PC-9 (cell line): ENCODE measurements around the gene PRXL2B.

Experiments used
- EZH2 ChIP-seq: fragments of 200-600 bp; sonication (generic); IDR thresholded peaks from 2 replicates; pipeline ENCODE4 v1.8.0; 2017; ENCODE audit warnings: antibody characterized with exemption, low read depth
- TF ChIP-seq, protein P1 (sequence below): fragments of 200-600 bp; sonication (generic); conservative IDR thresholded peaks from 2 replicates; pipeline ENCODE4 v1.6.1; 2017; ENCODE audit warnings: mixed run types, antibody characterized with exemption, mild to moderate bottlenecking, moderate library complexity

DNA sequence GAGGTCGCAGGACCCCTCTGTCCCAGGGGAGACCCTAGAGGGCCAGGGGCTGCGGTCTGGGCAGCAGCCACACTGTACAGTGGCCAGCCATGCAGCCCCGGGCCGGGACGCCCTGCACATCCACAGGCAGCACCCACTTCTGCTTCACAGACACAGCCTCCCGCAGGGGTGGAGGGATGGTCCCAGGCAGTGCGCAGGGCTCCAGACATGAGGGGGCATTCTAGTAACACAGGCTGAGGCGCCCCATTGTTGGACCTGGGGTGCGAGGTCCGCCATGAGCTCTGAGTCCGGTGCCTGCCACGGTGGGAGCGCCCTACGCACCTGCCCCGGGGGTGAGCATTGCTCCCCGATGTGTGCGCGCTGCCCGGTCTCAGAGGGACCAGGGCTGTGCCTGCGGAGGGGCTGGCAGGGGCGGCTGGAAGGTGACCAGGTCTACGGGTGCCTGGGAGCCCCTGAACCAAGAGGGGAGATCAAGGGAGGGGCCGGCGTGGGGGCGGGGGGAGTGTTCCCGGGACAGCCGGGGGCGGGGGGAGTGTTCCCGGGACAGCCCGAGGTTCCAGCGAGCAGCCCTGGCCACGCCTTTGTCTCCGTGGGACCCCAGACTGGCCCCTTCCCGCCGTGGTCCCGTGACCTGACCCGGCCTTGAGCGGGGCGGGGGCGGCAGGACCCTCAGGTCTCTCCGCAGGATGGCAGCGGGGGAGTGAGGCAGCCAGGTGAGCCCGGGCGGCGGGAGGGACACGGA, 41.8 kb downstream of the PRXL2B start:
- TF ChIP-seq, protein P1, sequence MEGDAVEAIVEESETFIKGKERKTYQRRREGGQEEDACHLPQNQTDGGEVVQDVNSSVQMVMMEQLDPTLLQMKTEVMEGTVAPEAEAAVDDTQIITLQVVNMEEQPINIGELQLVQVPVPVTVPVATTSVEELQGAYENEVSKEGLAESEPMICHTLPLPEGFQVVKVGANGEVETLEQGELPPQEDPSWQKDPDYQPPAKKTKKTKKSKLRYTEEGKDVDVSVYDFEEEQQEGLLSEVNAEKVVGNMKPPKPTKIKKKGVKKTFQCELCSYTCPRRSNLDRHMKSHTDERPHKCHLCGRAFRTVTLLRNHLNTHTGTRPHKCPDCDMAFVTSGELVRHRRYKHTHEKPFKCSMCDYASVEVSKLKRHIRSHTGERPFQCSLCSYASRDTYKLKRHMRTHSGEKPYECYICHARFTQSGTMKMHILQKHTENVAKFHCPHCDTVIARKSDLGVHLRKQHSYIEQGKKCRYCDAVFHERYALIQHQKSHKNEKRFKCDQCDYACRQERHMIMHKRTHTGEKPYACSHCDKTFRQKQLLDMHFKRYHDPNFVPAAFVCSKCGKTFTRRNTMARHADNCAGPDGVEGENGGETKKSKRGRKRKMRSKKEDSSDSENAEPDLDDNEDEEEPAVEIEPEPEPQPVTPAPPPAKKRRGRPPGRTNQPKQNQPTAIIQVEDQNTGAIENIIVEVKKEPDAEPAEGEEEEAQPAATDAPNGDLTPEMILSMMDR, result no peak
- TF ChIP-seq EZH2, result no peak
